Cerebellar nuclear complex (tissue), 1 donor: ENCODE data around the gene PHYHD1.

ENCODE experiments used
- DNase-seq, 2 experiments: peaks; one replicate each; lab custom pipeline; 2025; lab: John Stamatoyannopoulos, UW

Gene PHYHD1

GRCh38 chr9:128972956-128973355, 52.2 kb downstream of the PHYHD1 start:
- no peak for DNase-seq

- DNase-seq = no peak
Observed at GRCh38 chr9:128979111-128979510, 58.3 kb downstream of the PHYHD1 start.

- DNase-seq = no peak
Observed at GRCh38 chr9:128983536-128983935, 62.8 kb downstream of the PHYHD1 start.

GRCh38 chr9:128986671-128987070, 65.9 kb downstream of the PHYHD1 start:
- no peak for DNase-seq

DNA sequence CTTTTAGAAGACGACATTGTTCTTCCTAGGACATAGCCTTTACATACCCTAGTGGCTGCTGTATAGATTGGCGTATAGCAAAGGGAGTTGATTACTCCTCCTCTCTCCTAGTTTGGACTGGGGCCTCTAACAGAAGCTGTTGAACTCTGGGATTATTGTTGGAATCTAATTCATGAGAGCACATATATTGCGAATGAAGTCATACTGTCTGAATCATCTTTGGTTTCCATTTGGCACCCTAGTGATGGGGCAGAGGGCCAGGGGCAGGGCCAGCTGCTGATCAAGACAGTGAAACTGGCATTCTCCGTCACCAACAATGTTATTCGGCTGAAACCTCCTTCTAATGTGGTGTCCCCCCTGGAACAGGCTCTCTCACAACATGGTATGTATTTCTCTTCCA, 67.0 kb downstream of the PHYHD1 start:
- no peak for DNase-seq
